HG02973 (cell line): Measurements from ENCODE around the gene MED8.
A peak's percentile ranks its signal among the peaks of the same experiment; 100 is the strongest.

ENCODE experiments used
- ATAC-seq: cut with Tn5 transposase; IDR thresholded peaks from one replicate; pipeline ENCODE4 v1.9.1; 2021; ENCODE audit warnings: moderate library complexity; ENCODE audit not compliant: unreplicated experiment

MED8 gene

GRCh38 chr1:43389326-43390313 is at the start of gene MED8, which contains the start of gene SZT2:
Gene MED8 (minus strand): TSS chr1:43389800. CDS start chr1:43389764, 36 bp downstream.
Gene SZT2 (plus strand): TSS chr1:43389899. CDS start chr1:43389969, 70 bp downstream.
- ATAC-seq, result peak; percentile 84

GRCh38 chr1:43438953-43439581 is 49.5 kb upstream of the MED8 start:
- no peak for ATAC-seq

GRCh38 chr1:43438576-43438952 is 49.0 kb upstream of the MED8 start:
- no peak for ATAC-seq

GRCh38 chr1:43438006-43438405 is 48.4 kb upstream of the MED8 start:
- no peak for ATAC-seq

GRCh38 chr1:43437031-43437973 is 47.7 kb upstream of the MED8 start:
- no peak for ATAC-seq

- ATAC-seq, result no peak
Measured at GRCh38 chr1:43436371-43436770, 46.8 kb upstream of the MED8 start.

GRCh38 chr1:43435146-43436145 is 45.8 kb upstream of the MED8 start:
- no peak for ATAC-seq

GRCh38 chr1:43434256-43434655 is 44.7 kb upstream of the MED8 start:
- ATAC-seq, result no peak

GRCh38 chr1:43432907-43433306 is 43.3 kb upstream of the MED8 start:
- ATAC-seq, result no peak

- ATAC-seq, result no peak
Measured at GRCh38 chr1:43432171-43432860, 42.7 kb upstream of the MED8 start.

- no peak for ATAC-seq
Measured at GRCh38 chr1:43431676-43432075, 42.1 kb upstream of the MED8 start.

- no peak for ATAC-seq
Measured at GRCh38 chr1:43430831-43431230, 41.2 kb upstream of the MED8 start.

GRCh38 chr1:43427941-43428340 is 38.3 kb upstream of the MED8 start:
- no peak for ATAC-seq

GRCh38 chr1:43427524-43427923 is 37.9 kb upstream of the MED8 start:
- no peak for ATAC-seq

GRCh38 chr1:43426221-43426620 is 36.6 kb upstream of the MED8 start:
- ATAC-seq, result no peak

GRCh38 chr1:43425045-43425444 is 35.4 kb upstream of the MED8 start:
- ATAC-seq, result no peak

- no peak for ATAC-seq
Measured at GRCh38 chr1:43423672-43424550, 34.3 kb upstream of the MED8 start.

GRCh38 chr1:43422995-43423671 is 33.5 kb upstream of the MED8 start:
- no peak for ATAC-seq
